Measurements from ENCODE around the gene HELQ.

Gene HELQ

DNA sequence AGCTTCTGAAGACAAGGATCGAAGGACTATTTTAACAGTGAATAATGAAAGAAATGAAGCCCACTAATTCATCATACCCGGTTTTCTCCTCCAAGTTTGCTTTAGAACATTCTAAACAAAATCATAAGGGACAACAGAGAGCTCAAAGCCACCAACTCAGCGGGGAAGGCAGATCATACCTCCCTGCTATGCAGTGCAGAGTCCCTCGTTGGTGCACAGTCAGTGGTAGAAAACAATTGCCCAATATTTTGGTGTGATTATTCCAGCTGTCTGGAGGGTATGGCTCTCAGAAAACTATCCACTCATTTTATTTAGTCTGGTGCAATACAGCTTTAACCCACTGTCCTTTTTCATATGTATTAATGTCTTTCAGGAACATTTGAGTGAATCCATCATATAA lies 61.7 kb downstream of the HELQ start:
- FAIRE-seq = no peak
- no peak for TF ChIP-seq POLR2A (IDR thresholded peaks at IDR 0.05; ENCODE audit: low read depth, low read length)
- no peak for DNase-seq (ENCODE audit: insufficient read length, low spot score)

DNA sequence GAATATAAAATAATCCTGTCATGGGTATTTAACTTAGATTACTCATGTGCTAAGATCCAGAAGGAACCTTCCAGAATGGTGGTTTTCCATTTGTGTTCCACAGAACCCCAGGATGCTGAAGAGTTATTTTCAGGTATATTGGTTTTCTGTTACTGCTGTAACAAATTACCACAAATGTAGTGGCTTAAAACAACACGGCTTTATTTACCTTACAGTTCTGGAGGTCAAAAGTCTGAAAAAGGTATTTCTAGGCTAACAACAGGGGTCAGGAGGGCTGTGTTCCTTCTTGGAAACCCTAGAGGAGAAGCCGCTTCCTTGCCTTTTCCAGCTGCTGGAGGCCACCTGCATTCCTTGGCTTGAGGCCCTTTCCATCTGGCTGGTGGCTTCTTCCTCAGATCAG lies 63.1 kb downstream of the HELQ start:
- no peak for TF ChIP-seq POLR2A (IDR thresholded peaks at IDR 0.05; ENCODE audit: low read depth, low read length)
- DNase-seq (ENCODE audit: insufficient read length, low spot score) (no peak), FAIRE-seq (no peak)

DNA sequence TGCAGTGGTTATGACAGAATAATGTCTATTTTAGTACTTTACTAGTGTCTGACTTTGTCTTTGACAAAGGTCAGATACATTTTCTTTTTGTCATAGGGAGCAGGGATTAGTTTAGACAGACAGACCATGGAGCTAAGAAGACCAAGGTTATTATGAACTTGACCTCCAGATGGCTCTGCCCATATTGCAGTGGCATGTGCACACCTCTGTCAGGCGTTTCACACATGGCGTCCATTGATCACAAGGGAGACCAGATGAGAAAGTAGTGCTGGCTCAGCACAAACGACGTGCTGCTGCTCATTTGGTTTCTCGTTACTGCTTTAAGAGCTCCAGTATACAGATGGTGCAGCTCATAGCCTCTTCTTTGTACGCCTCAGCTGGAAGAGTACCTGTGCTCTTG lies 64.7 kb downstream of the HELQ start:
- DNase-seq (ENCODE audit: insufficient read length, low spot score) (no peak), FAIRE-seq (no peak)
- no peak for TF ChIP-seq POLR2A (IDR thresholded peaks at IDR 0.05; ENCODE audit: low read depth, low read length)

DNA sequence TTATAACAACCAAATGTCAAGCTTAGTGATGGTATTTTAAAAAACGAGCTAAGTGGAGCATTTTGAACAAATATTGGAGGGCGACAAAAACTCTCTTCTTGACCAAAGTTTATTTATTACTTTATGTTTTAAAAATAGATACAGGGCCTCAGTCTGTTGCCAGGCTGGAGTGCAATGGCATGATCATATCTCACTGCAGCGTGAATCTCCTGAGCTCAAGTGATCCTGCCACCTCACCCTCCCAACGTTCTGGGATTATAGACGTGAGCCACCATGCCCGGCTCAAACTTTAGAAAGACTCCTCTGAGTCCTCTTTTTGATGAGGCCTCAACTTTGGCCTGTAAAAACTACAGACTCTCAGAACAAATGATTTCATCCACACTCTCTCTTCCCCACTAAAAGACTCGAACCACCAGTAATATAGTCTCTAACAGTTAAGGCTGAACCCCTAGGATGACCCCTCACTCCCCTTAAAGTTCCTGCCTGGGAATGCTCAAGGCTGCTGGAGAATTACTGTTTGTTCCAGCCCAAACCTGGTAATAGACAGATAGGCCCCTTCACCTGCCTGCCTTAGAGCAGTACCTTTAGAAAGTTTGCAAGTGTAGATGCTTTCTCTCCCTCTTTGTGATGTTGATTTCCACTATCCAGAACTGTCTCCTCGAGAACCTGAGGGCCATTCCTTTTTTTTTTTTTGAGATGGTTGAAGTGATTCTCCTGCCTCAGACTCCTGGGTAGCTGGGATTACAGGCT lies 65.7 kb downstream of the HELQ start:
- no peak for FAIRE-seq
- TF ChIP-seq POLR2A (IDR thresholded peaks at IDR 0.05; ENCODE audit: low read depth, low read length) = no peak
- DNase-seq (ENCODE audit: insufficient read length, low spot score) = no peak

DNA sequence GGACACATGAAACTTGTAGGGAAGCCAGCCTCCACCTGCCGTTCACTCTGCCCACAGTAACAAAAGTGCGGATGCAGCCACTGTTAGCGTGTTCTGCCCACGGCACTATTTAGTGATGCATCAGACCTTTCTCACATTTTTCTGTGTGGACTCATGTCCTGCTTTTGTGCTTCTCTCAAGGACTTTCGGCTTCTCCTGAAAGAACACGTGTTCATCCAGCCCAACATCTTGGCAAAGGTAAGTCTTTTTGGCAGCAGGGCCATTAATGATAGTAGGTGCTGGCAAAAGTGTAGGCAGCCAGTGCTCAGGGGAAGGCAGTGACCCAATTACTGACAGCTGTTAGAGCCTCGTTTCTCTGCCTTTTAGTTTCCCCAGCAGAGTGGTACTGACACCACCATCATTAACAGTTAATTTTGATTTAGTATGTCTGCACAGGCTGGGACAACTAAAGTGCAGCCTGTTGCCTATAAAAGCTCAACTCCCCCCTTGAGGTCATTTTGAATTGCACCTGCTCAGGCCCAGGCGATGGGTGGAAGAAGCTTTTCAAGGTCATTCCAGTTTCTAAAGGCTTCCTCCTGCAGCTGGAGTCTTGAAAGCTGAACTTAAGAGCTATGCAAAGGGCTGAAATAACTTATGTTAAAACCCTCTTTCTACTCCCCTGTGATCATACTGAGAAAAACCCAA lies 66.4 kb downstream of the HELQ start:
- DNase-seq (ENCODE audit: insufficient read length, low spot score) (no peak), FAIRE-seq (no peak)
- no peak for TF ChIP-seq POLR2A (IDR thresholded peaks at IDR 0.05; ENCODE audit: low read depth, low read length)

DNA sequence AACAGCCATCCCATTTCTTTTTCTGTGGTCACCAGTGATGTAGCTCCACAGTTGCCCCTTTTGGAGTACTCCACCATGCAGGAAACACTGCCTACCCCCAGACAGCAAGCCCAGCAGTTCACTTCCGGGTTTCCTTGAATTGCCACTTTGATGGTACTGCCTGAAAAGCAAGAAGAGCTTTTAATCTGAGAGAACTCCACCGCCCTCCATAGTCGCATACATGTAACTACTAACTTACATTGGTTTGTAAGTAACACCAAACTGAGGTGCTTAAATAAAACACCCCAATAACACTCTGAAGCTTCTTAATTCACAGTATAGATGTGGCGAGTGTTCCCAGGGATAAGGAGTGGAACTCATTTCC lies 67.3 kb downstream of the HELQ start:
- FAIRE-seq (no peak), DNase-seq (ENCODE audit: insufficient read length, low spot score) (no peak)

DNA sequence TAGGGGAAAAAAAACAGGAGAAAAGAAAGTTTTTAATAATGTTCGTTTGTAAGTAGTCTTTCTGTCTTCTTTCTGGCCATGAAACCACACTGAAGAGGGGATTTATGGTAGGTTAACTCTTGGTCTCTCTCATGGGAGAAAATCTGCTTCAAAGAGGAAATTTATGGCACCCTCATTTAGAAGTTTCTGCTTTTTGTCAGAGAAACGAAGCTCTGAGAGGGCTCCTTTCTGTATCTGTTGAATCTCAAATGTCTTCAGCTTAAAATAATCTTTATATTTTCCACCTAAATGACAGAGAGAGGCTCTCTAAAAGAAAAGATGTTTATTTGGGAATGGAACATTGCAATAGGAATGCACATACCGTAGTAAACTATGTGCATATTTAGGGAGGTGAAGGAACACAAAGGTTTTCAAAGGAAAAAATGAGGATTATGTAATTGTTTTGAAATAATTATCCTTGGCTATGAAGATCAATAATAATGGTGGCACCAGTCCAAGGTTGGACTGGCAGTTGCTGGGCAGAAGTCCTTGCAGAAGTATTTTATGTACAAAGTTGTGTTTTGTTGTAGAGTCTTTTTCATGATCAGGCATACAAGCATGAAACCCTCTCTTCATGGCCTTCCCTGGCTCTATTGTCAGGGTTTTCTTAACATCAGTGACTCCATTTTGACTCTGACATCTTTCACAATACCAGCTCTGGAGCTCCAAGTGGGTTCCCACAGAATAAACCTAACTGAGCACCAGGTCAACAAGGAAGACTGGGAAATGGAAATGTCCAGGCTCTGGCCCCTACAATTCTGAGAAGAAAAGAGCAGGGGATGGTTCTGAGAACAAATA lies 67.9 kb downstream of the HELQ start:
- no peak for TF ChIP-seq POLR2A (IDR thresholded peaks at IDR 0.05; ENCODE audit: low read depth, low read length)
- FAIRE-seq (no peak), DNase-seq (ENCODE audit: insufficient read length, low spot score) (no peak)

More for the DNA sequence above, 67.3 kb downstream of the HELQ start:
- TF ChIP-seq POLR2A (IDR thresholded peaks at IDR 0.05; ENCODE audit: low read depth, low read length) = no peak

DNA sequence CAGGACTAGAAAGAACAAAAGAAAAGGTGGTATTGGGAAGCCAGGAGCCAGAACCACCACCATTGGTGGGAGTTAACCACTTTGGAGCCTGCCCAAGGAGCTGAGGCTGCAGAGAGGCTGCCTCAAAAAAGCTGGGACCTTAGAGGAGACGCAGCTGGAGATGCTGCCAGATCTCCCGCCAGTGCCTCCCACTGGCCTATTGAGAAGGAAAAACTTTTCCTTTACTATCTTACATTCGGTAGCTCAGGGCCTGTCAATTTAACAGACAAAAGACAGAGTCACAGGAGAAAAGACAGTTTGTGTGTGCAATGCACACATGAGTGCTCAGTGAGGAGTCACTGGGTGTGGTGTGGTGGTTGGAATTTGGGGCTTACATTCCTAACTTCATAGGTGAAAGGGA lies 68.6 kb downstream of the HELQ start:
- TF ChIP-seq POLR2A (IDR thresholded peaks at IDR 0.05; ENCODE audit: low read depth, low read length) = no peak
- FAIRE-seq = no peak
- DNase-seq (ENCODE audit: insufficient read length, low spot score) = no peak

DNA sequence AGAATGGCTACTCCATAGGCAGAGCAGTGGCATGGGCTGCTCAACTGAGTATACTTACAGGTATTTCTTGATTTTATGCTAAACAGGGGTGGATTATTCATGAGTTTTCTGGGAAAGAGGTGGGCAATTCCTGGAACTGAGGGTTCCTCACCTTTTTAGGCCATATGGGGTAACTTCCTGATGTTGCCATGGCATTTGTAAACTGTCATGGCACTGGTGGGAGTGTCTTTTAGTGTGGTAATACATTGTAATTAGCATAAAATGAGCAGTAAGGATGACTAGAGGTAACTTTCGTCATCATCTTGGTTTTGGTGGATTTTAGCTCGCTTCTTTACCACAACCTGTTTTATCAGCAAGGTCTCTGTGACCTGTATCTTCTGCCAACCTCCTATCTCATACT lies 72.8 kb downstream of the HELQ start:
- FAIRE-seq (no peak), DNase-seq (ENCODE audit: insufficient read length, low spot score) (no peak)
- no peak for TF ChIP-seq POLR2A (IDR thresholded peaks at IDR 0.05; ENCODE audit: low read depth, low read length)

DNA sequence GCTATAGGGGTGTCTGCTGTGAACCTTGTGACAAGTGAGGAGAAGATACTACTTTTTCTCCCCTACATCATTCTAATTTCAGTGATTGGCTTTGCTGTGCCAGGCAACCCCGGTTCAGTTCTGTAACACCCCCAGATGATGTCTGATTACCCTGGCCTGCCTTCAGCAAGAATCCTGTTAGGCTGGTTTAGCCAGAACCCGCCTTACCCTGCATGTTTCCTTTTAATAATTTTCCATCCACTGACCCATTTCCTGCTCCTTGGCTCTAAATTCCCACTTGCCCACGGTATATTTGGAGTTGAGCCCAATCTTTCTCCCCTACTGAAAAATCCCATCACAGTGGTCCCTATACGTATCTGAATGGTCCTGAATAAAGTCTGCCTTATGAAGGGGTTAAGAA lies 74.5 kb downstream of the HELQ start:
- no peak for DNase-seq (ENCODE audit: insufficient read length, low spot score)
- FAIRE-seq = no peak
- TF ChIP-seq POLR2A (IDR thresholded peaks at IDR 0.05; ENCODE audit: low read depth, low read length) = no peak

DNA sequence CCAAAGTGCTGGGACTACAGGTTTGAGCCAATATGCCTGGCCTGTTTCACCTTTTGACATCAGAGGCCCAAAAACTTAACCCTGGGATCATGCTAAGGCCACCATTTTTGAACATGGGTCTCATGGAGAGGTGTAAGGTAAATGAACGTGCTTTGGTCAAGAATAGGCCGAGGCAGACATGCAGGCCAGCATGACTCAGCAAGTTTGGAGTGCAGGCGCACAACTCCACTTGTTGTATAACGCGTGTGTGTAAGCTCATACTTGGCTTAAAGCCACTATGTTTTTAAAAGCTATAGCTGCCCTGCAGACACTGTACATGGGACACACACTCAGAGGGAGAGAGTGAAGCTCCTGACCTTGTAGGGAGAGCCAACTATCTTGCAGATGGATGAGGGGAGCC lies 77.2 kb downstream of the HELQ start:
- no peak for TF ChIP-seq POLR2A (IDR thresholded peaks at IDR 0.05; ENCODE audit: low read depth, low read length)
- FAIRE-seq (no peak), DNase-seq (ENCODE audit: insufficient read length, low spot score) (no peak)

DNA sequence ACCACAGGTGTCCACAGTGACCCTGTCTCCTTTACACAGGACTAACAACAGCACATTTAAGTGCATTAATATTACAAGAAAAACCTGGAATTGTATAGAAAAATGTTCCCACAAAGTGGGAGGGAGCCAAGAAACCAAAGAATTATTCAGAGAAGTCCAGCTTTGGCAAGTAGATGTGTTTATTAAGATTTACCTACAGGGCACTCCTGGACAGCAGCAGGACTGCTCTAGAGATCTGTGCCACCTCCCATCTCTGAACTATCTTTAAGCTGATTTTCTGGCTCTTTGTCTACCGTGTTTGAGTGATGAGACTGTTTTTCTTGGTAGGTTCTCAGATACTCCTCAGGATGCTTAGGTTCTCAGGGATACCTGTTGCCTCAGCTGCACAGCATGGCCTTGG lies 82.7 kb downstream of the HELQ start:
- FAIRE-seq (no peak), DNase-seq (ENCODE audit: insufficient read length, low spot score) (no peak)
- no peak for TF ChIP-seq POLR2A (IDR thresholded peaks at IDR 0.05; ENCODE audit: low read depth, low read length)

DNA sequence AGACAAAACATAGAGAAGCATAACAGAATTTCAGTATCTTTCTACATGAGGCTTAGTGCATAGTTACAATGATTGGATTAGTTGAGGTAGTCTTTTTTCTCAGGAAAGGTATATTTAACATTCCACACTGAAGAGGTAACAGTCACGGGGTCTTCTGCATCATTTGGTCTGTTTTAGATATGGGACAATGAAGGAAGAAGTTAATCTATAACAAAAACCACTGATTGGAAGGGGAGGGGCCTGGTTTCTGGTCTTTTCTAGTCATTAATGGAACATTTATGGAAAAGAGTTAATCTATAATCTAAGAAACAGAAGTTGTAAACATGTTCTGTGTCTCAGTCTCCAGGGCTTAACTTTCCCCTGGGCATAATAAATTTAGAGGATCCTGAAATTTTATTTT lies 83.7 kb downstream of the HELQ start:
- no peak for DNase-seq (ENCODE audit: insufficient read length, low spot score)

DNA sequence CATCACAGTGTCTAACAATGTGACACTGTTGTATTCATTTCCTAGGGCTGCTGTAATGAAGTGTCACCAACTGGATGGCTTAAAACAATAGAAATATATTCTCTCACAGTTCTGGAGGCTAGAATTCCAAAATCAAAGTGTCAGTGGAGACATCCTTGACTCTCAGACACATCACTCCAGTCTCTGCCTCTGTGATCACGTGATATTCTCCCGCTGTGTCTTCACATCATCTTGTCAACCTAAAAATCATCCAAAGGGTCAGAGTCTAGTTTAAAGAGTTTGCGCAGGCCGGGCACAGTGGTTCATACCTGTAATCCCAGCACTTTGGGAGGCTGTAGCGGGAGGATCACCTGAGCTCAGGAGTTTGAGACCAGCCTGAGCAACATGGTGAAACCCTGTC lies 84.4 kb downstream of the HELQ start:
- FAIRE-seq = no peak

More for the DNA sequence above, 83.7 kb downstream of the HELQ start:
- FAIRE-seq = no peak
- TF ChIP-seq POLR2A (IDR thresholded peaks at IDR 0.05; ENCODE audit: low read depth, low read length) = no peak

DNA sequence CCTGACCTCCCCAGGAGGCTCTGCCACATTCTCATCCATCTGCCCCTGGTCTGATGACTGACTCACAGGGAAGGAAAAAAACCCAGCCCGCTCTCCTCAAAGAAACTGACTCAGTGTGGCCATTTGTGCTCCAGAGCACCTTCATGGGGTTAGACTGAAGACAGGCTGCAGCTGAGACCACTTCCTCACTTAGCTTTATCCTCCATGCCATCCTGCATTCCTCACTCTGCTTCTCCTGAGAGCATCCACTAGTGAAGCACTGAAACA lies 85.0 kb downstream of the HELQ start:
- no peak for TF ChIP-seq POLR2A (IDR thresholded peaks at IDR 0.05; ENCODE audit: low read depth, low read length)
- DNase-seq (ENCODE audit: insufficient read length, low spot score) = no peak
- no peak for FAIRE-seq

More for the DNA sequence above, 84.4 kb downstream of the HELQ start:
- no peak for TF ChIP-seq POLR2A (IDR thresholded peaks at IDR 0.05; ENCODE audit: low read depth, low read length)
- no peak for DNase-seq (ENCODE audit: insufficient read length, low spot score)
